Measurements from ENCODE around the gene AKAP1.
"Not testable (repeated sequence)": the region's sequence is repeated elsewhere in the genome, so short reads cannot be mapped to it uniquely, and the experiment has no call there.

AKAP1 gene

GRCh38 chr17:57092779-57093178, 7.7 kb downstream of the AKAP1 start:
- H3K36me3 ChIP-seq (ENCODE audit: control insufficient read depth in 1 of 2, insufficient read depth in 2 of 2, low read length in 2 of 2), result no peaks in the 10 kb centered on the region
- peaks cover 30 to 50% of the 10 kb centered on the region in 2 donors for H3K4me1 ChIP-seq (ENCODE audit: control insufficient read depth in 1 of 2, insufficient read depth in 2 of 2, low read length in 2 of 2)
- H3K4me3 ChIP-seq (ENCODE audit: low read depth in 1 of 2, low read length in 2 of 2), result no peak overlapping the region
- peak overlapping the region; percentile 82 for H3K27ac ChIP-seq (ENCODE audit: low read length)
- H3K9me3 ChIP-seq (ENCODE audit: control insufficient read depth in 1 of 2, low read length in 2 of 2), result no peaks in the 10 kb centered on the region
- no peaks in the 10 kb centered on the region for H3K27me3 ChIP-seq (ENCODE audit: low read depth, low read length)

GRCh38 chr17:57096472-57097202, 11.6 kb downstream of the AKAP1 start:
- Histone ChIP-seq H3K9me3 (ENCODE audit: control insufficient read depth in 1 of 2, low read length in 2 of 2) (no peaks in the 10 kb centered on the region), H3K4me3 (ENCODE audit: low read depth in 1 of 2, low read length in 2 of 2) (no peak overlapping the region), H3K27me3 (ENCODE audit: low read depth, low read length) (no peaks in the 10 kb centered on the region), H3K27ac (ENCODE audit: low read length) (no peak overlapping the region), H3K4me1 (ENCODE audit: control insufficient read depth in 1 of 2, insufficient read depth in 2 of 2, low read length in 2 of 2) (peaks cover 26 to 34% of the 10 kb centered on the region in 2 donors), H3K36me3 (ENCODE audit: control insufficient read depth in 1 of 2, insufficient read depth in 2 of 2, low read length in 2 of 2) (no peaks in the 10 kb centered on the region)

GRCh38 chr17:57097832-57098421, 12.9 kb downstream of the AKAP1 start:
- Histone ChIP-seq H3K27ac (ENCODE audit: low read length) (peak overlapping the region; percentile 10), H3K36me3 (ENCODE audit: control insufficient read depth in 1 of 2, insufficient read depth in 2 of 2, low read length in 2 of 2) (no peaks in the 10 kb centered on the region), H3K9me3 (ENCODE audit: control insufficient read depth in 1 of 2, low read length in 2 of 2) (no peaks in the 10 kb centered on the region), H3K27me3 (ENCODE audit: low read depth, low read length) (no peaks in the 10 kb centered on the region), H3K4me1 (ENCODE audit: control insufficient read depth in 1 of 2, insufficient read depth in 2 of 2, low read length in 2 of 2) (peaks cover 18 to 34% of the 10 kb centered on the region in 2 donors), H3K4me3 (ENCODE audit: low read depth in 1 of 2, low read length in 2 of 2) (no peak overlapping the region)

- H3K9me3 ChIP-seq (ENCODE audit: control insufficient read depth in 1 of 2, low read length in 2 of 2), result no peaks in the 10 kb centered on the region
- H3K27ac ChIP-seq (ENCODE audit: low read length), result peak overlapping the region; percentile 43
- no peak overlapping the region for H3K4me3 ChIP-seq (ENCODE audit: low read depth in 1 of 2, low read length in 2 of 2)
- H3K36me3 ChIP-seq (ENCODE audit: control insufficient read depth in 1 of 2, insufficient read depth in 2 of 2, low read length in 2 of 2), result no peaks in the 10 kb centered on the region
- H3K4me1 ChIP-seq (ENCODE audit: control insufficient read depth in 1 of 2, insufficient read depth in 2 of 2, low read length in 2 of 2), result peaks cover 18 to 34% of the 10 kb centered on the region in 2 donors
- no peaks in the 10 kb centered on the region for H3K27me3 ChIP-seq (ENCODE audit: low read depth, low read length)
Measured at GRCh38 chr17:57099165-57099564, 14.1 kb downstream of the AKAP1 start.

- peaks cover 11 to 25% of the 10 kb centered on the region in 2 donors for H3K4me1 ChIP-seq (ENCODE audit: control insufficient read depth in 1 of 2, insufficient read depth in 2 of 2, low read length in 2 of 2)
- H3K36me3 ChIP-seq (ENCODE audit: control insufficient read depth in 1 of 2, insufficient read depth in 2 of 2, low read length in 2 of 2), result peaks cover 0 to 6% of the 10 kb centered on the region in 2 donors
- H3K27ac ChIP-seq (ENCODE audit: low read length), result no peak overlapping the region
- no peak overlapping the region for H3K4me3 ChIP-seq (ENCODE audit: low read depth in 1 of 2, low read length in 2 of 2)
- no peaks in the 10 kb centered on the region for H3K9me3 ChIP-seq (ENCODE audit: control insufficient read depth in 1 of 2, low read length in 2 of 2)
- H3K27me3 ChIP-seq (ENCODE audit: low read depth, low read length), result no peaks in the 10 kb centered on the region
Measured at GRCh38 chr17:57102122-57102521, 17.1 kb downstream of the AKAP1 start.

- H3K4me1 ChIP-seq (ENCODE audit: control insufficient read depth in 1 of 2, insufficient read depth in 2 of 2, low read length in 2 of 2), result peaks cover 6 to 19% of the 10 kb centered on the region in 2 donors
- not testable (repeated sequence) for H3K27ac ChIP-seq (ENCODE audit: low read length)
Measured at GRCh38 chr17:57102660-57103059, 17.6 kb downstream of the AKAP1 start.

GRCh38 chr17:57104461-57105175, 19.6 kb downstream of the AKAP1 start:
- peaks cover 7 to 14% of the 10 kb centered on the region in 2 donors for H3K4me1 ChIP-seq (ENCODE audit: control insufficient read depth in 1 of 2, insufficient read depth in 2 of 2, low read length in 2 of 2)
- H3K36me3 ChIP-seq (ENCODE audit: control insufficient read depth in 1 of 2, insufficient read depth in 2 of 2, low read length in 2 of 2), result peaks cover 0 to 12% of the 10 kb centered on the region in 2 donors
- no peaks in the 10 kb centered on the region for H3K9me3 ChIP-seq (ENCODE audit: control insufficient read depth in 1 of 2, low read length in 2 of 2)
- H3K4me3 ChIP-seq (ENCODE audit: low read depth in 1 of 2, low read length in 2 of 2), result no peak overlapping the region
- H3K27me3 ChIP-seq (ENCODE audit: low read depth, low read length), result no peaks in the 10 kb centered on the region
- H3K27ac ChIP-seq (ENCODE audit: low read length), result no peak overlapping the region

More at GRCh38 chr17:57102660-57103059, 17.6 kb downstream of the AKAP1 start:
- not testable (repeated sequence) for H3K27me3 ChIP-seq (ENCODE audit: low read depth, low read length); H3K9me3 ChIP-seq (ENCODE audit: control insufficient read depth in 1 of 2, low read length in 2 of 2); H3K36me3 ChIP-seq (ENCODE audit: control insufficient read depth in 1 of 2, insufficient read depth in 2 of 2, low read length in 2 of 2); H3K4me3 ChIP-seq (ENCODE audit: low read depth in 1 of 2, low read length in 2 of 2)

GRCh38 chr17:57105591-57105990, 20.5 kb downstream of the AKAP1 start:
- no peaks in the 10 kb centered on the region for H3K27me3 ChIP-seq (ENCODE audit: low read depth, low read length)
- H3K4me1 ChIP-seq (ENCODE audit: control insufficient read depth in 1 of 2, insufficient read depth in 2 of 2, low read length in 2 of 2), result peaks cover 7 to 19% of the 10 kb centered on the region in 2 donors
- no peak overlapping the region for H3K4me3 ChIP-seq (ENCODE audit: low read depth in 1 of 2, low read length in 2 of 2)
- peaks cover 0 to 12% of the 10 kb centered on the region in 2 donors for H3K36me3 ChIP-seq (ENCODE audit: control insufficient read depth in 1 of 2, insufficient read depth in 2 of 2, low read length in 2 of 2)
- no peaks in the 10 kb centered on the region for H3K9me3 ChIP-seq (ENCODE audit: control insufficient read depth in 1 of 2, low read length in 2 of 2)
- no peak overlapping the region for H3K27ac ChIP-seq (ENCODE audit: low read length)

GRCh38 chr17:57106107-57106835, 21.2 kb downstream of the AKAP1 start:
- Histone ChIP-seq H3K9me3 (ENCODE audit: control insufficient read depth in 1 of 2, low read length in 2 of 2) (no peaks in the 10 kb centered on the region), H3K4me3 (ENCODE audit: low read depth in 1 of 2, low read length in 2 of 2) (no peak overlapping the region), H3K4me1 (ENCODE audit: control insufficient read depth in 1 of 2, insufficient read depth in 2 of 2, low read length in 2 of 2) (peaks cover 8 to 26% of the 10 kb centered on the region in 2 donors), H3K27me3 (ENCODE audit: low read depth, low read length) (no peaks in the 10 kb centered on the region), H3K36me3 (ENCODE audit: control insufficient read depth in 1 of 2, insufficient read depth in 2 of 2, low read length in 2 of 2) (peaks cover 0 to 12% of the 10 kb centered on the region in 2 donors), H3K27ac (ENCODE audit: low read length) (no peak overlapping the region)

- Histone ChIP-seq H3K9me3 (ENCODE audit: control insufficient read depth in 1 of 2, low read length in 2 of 2) (no peaks in the 10 kb centered on the region), H3K4me1 (ENCODE audit: control insufficient read depth in 1 of 2, insufficient read depth in 2 of 2, low read length in 2 of 2) (peaks cover 11 to 33% of the 10 kb centered on the region in 2 donors), H3K27ac (ENCODE audit: low read length) (peak overlapping the region; percentile 56), H3K27me3 (ENCODE audit: low read depth, low read length) (no peaks in the 10 kb centered on the region), H3K4me3 (ENCODE audit: low read depth in 1 of 2, low read length in 2 of 2) (no peak overlapping the region), H3K36me3 (ENCODE audit: control insufficient read depth in 1 of 2, insufficient read depth in 2 of 2, low read length in 2 of 2) (peaks cover 0 to 12% of the 10 kb centered on the region in 2 donors)
Measured at GRCh38 chr17:57106836-57107497, 21.9 kb downstream of the AKAP1 start.

Measured in muscle layer of duodenum (tissue), 2 donors.